BLaER1 treated with 17β-estradiol and CSF1 and Interleukin-3, amounts not matched to agents 10 nM and 100 nM (cell line): ENCODE measurements around the gene ADH1B.

Source experiments
- H3K27ac ChIP-seq, 11 experiments: shearing (Covaris generic); formaldehyde crosslinking; 2 replicates each; pipeline ENCODE4 v1.8.1; 2022
- H3K27me3 ChIP-seq, 11 experiments: shearing (Covaris generic); formaldehyde crosslinking; 2 replicates each; pipeline ENCODE4 v1.8.1; 2022
- H3K36me3 ChIP-seq, 11 experiments: shearing (Covaris generic); formaldehyde crosslinking; 2 replicates each; pipeline ENCODE4 v1.8.1; 2022
- H3K4me1 ChIP-seq, 10 experiments: shearing (Covaris generic); formaldehyde crosslinking; 2 replicates each; pipeline ENCODE4 v1.8.1; 2022
- H3K4me2 ChIP-seq, 11 experiments: shearing (Covaris generic); formaldehyde crosslinking; 2 replicates each; pipeline ENCODE4 v1.8.1; 2022
- H3K4me3 ChIP-seq, 10 experiments: shearing (Covaris generic); formaldehyde crosslinking; 2 replicates each; pipeline ENCODE4 v1.8.1; 2022
- H3K9ac ChIP-seq, 11 experiments: shearing (Covaris generic); formaldehyde crosslinking; 2 replicates each; pipeline ENCODE4 v1.8.1; 2022
- H3K9me3 ChIP-seq, 11 experiments: shearing (Covaris generic); formaldehyde crosslinking; replicated peaks in 1 of 11; 2 replicates each; pipeline ENCODE4 v1.8.1; 2022
- H4K20me1 ChIP-seq, 11 experiments: shearing (Covaris generic); formaldehyde crosslinking; 2 replicates each; pipeline ENCODE4 v1.8.1; 2022
- Cebpa-rat ChIP-seq, 11 experiments: shearing (Covaris generic); IDR thresholded peaks; 2 replicates each; pipeline ENCODE4 v1.8.1; 2022

The ADH1B gene

DNA sequence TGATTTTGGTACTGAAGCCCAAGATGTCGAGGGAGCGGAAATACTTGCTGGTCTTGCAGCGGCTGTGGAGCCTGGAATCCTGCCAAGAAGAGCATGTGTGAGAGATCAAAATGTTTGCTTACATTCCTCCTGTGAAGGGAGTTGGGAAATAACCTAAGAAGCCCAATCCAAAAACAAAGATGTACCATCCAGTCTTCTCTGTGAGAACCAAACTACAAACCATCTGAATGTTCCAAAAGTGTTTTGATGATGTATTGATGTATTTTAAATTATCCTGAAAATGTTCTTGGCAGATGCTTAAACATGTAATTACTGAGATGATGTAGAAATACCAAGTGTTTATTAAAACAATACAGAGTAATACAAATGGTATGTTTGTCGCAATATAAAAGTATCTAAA is 20.3 kb downstream of the ADH1B start:
- Histone ChIP-seq H3K4me1 (no peaks in the 10 kb centered on the region), H3K9me3 (peaks cover 0 to 5% (median 0%) of the 10 kb centered on the region in 11 experiments; a peak in 2 of 22 replicates), H3K27ac (no peak overlapping the region), H3K4me3 (no peak overlapping the region), H3K36me3 (no peaks in the 10 kb centered on the region), H3K9ac (no peak overlapping the region), H3K4me2 (no peak overlapping the region), H4K20me1 (no peaks in the 10 kb centered on the region), H3K27me3 (no peaks in the 10 kb centered on the region)
- TF ChIP-seq Cebpa-rat (IDR thresholded peaks at IDR 0.05) = no peak

DNA sequence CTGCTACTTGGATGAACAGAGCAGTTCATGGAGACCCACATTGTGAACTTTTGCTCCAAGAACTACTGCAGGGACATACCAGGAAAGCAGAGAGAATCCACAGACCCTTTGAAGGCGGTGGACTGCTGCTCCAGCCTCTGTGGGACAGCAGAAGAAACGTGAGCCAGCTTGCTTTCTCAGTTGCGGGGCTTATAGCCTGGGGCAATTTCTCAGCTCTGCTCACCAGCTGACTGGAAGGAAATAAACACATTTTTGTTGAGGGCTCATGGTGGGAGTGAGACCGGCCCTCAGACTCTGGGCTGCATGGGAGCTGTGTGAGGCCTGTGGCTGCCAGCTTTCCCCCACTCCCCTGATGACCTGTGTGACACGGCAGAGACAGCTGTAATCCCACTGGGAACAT is 27.8 kb downstream of the ADH1B start:
- TF ChIP-seq Cebpa-rat (IDR thresholded peaks at IDR 0.05) = no peak
- no peak overlapping the region for H3K4me3 ChIP-seq
- H3K36me3 ChIP-seq = no peaks in the 10 kb centered on the region
- no peak overlapping the region for H3K27ac ChIP-seq
- H3K4me2 ChIP-seq = no peak overlapping the region
- no peaks in the 10 kb centered on the region for H3K4me1 ChIP-seq
- H4K20me1 ChIP-seq = no peaks in the 10 kb centered on the region
- no peaks in the 10 kb centered on the region for H3K27me3 ChIP-seq
- no peak overlapping the region for H3K9ac ChIP-seq
- H3K9me3 ChIP-seq = peaks cover 0 to 11% (median 4%) of the 10 kb centered on the region in 11 experiments; a peak in 4 of 22 replicates

DNA sequence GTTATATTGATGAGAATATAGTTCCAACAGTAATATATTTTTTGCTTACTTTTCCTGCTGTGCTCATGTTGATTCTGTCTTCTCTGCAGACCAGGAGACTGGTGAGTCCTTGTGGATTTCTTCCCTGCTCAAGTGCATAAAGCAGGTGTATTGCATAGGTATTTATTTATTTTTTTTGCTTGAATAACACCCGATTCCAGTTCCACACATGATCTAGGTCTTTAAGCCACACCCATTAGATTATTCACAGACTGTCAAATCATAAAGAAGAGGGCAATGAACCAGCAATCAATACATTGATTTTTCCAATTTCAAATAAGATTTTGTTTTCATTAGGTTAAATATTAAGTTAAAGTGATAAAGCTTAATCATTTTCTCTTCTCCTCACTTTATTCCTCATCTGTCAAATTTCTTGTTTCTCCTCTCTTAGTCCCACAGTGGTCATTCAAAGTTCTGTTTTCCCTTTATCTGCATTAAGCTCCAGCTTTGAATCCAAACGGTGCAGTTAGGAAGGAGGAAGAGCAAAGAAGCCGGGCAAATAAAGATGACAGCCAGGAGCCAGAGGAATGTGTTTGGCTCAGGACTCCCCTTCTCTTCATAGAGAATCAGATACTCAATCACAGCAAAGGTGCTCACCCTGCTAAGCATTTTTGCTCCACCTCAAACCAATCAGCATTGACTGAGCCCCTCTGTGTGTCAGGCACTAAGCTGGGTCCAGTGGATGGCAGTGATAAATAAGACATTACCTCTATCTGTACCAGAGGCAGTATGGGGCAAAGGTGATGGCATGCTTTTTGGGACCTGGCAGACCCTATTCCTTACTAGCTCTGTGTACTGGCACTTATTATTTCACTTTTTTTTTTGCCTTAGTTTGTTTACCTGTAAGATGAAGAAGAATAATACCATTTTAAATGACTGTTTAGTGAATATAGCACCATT is 30.1 kb downstream of the ADH1B start, which contains the start of gene ADH1A:
ADH1A (minus strand) TSS at position 138 of the 939 bp plus-strand sequence; CDS start at position 67, 71 bp downstream.
- H4K20me1 ChIP-seq = no peaks in the 10 kb centered on the region
- no peaks in the 10 kb centered on the region for H3K27me3 ChIP-seq
- no peak within 1 kb of the TSS for H3K27ac ChIP-seq
- H3K4me3 ChIP-seq = no peak within 1 kb of the TSS
- no peaks in the 10 kb centered on the region for H3K36me3 ChIP-seq
- no peak within 1 kb of the TSS for H3K9ac ChIP-seq
- H3K4me1 ChIP-seq = no peaks in the 10 kb centered on the region
- no peak within 1 kb of the TSS for H3K4me2 ChIP-seq
- peaks cover 0 to 11% (median 4%) of the 10 kb centered on the region in 11 experiments; a peak in 4 of 22 replicates for H3K9me3 ChIP-seq
- TF ChIP-seq Cebpa-rat (IDR thresholded peaks at IDR 0.05) = no peak

DNA sequence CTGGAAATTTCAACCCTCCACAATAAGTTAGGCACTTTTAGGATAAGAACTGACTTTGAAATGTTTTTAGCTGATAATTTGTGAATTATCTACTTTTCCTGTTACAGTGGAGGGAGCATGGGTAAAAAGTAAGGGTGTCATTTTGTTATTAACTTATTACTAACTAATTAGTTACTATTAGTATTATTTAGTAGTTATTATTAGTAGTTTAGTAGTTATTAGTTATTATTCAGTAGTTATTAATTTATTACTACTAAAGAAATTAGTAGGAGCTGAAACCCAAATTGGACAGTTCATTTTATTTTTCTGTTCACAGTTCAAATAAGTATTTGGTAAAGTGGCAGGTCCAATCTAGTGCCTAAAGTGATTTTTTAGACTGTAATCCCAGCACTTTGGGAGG is 35.8 kb downstream of the ADH1B start:
- Histone ChIP-seq H3K4me1 (no peaks in the 10 kb centered on the region), H3K4me2 (no peak overlapping the region), H3K9ac (no peak overlapping the region), H4K20me1 (no peaks in the 10 kb centered on the region), H3K27me3 (no peaks in the 10 kb centered on the region), H3K9me3 (no peaks in the 10 kb centered on the region), H3K27ac (no peak overlapping the region), H3K4me3 (no peak overlapping the region), H3K36me3 (no peaks in the 10 kb centered on the region)
- no peak for TF ChIP-seq Cebpa-rat (IDR thresholded peaks at IDR 0.05)

DNA sequence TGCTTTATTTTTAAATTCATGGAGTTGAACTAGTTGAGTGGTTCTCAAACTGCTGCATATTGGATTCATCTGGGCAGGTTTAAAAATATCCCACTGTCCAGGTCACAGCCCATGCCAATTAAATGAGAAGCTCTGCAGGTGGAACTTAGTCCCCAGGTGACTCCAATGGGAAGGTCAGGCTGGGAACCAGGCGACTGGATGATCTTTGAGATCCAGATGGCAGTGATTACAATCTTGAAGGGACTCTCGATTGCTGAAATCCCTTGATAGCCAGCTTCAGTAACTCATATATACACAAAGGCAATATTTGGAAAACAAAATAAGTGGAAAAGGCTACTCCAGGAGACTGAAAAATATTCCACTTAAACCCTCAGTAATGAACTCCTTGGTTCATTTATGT is 38.5 kb downstream of the ADH1B start:
- Histone ChIP-seq H3K4me3 (no peak overlapping the region), H4K20me1 (no peaks in the 10 kb centered on the region)
- TF ChIP-seq Cebpa-rat (IDR thresholded peaks at IDR 0.05) = no peak

DNA sequence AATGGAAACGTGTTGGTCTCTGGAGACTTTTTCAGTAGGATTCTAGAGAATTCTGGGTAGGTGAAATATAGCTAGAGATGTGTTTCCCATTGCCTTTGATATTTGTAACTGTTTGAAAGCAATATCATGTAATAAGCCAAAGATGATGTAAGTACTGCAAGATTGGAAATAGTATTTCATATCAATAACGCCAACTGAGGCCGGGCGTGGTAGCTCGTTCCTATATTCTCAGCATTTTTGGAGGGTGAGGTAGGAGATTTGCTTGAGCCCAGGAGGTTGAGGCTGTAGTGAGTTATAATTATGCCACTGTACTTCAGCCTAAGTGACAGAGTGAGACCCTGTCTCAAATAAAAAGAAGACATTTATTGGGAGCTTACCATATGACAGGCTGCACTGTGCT is 39.9 kb downstream of the ADH1B start:
- Histone ChIP-seq H3K36me3 (no peaks in the 10 kb centered on the region), H3K4me2 (no peak overlapping the region), H3K4me3 (no peak overlapping the region), H4K20me1 (no peaks in the 10 kb centered on the region), H3K4me1 (no peaks in the 10 kb centered on the region), H3K9ac (no peak overlapping the region), H3K27me3 (no peaks in the 10 kb centered on the region), H3K27ac (no peak overlapping the region), H3K9me3 (no peaks in the 10 kb centered on the region)
- TF ChIP-seq Cebpa-rat (IDR thresholded peaks at IDR 0.05) = no peak

More for the DNA sequence above, 38.5 kb downstream of the ADH1B start:
- Histone ChIP-seq H3K9ac (no peak overlapping the region), H3K27me3 (no peaks in the 10 kb centered on the region), H3K27ac (no peak overlapping the region), H3K9me3 (no peaks in the 10 kb centered on the region), H3K4me2 (no peak overlapping the region), H3K4me1 (no peaks in the 10 kb centered on the region), H3K36me3 (no peaks in the 10 kb centered on the region)

DNA sequence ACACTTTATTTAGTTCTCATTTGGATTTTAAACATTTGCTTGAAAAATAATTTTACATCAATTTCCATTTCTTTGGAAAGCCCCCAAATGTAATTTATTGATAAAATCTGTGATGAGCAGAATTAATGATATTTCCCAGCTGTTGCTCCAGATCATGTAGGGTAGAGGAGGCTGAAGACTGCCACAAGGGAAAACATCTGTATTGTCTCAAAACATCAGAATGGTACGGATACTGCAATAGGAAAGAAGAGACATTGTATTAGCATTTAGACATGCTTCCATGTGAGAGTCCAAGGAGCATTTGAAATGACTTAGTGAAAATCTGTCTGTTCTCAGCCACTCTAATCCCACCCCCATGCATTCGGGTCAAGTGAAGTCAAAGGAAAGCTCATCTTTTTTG is 44.8 kb downstream of the ADH1B start:
- no peak overlapping the region for H3K4me3 ChIP-seq

DNA sequence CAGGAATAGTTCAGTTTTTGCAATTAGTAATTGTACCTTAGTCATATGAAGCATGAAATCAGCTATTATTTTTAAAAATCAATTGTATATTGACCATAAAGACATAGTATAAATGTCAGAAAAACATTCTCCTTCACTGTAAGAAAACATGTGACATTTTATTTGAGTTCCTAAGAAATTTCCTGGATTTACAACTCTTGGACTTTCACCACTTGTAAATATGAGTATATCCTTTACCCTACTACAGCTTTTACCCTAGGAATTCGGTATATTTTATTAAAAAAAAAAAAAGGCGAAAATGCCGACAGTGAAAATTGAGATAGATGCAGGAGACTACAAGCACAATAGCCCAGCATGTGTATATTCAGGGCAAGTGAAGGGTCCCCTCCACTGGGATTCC is 45.3 kb downstream of the ADH1B start:
- Histone ChIP-seq H3K4me2 (no peak overlapping the region), H3K36me3 (no peaks in the 10 kb centered on the region), H3K9ac (no peak overlapping the region), H3K4me3 (no peak overlapping the region), H3K9me3 (no peaks in the 10 kb centered on the region), H3K4me1 (no peaks in the 10 kb centered on the region), H3K27me3 (no peaks in the 10 kb centered on the region), H3K27ac (no peak overlapping the region), H4K20me1 (no peaks in the 10 kb centered on the region)
- no peak for TF ChIP-seq Cebpa-rat (IDR thresholded peaks at IDR 0.05)

More for the DNA sequence above, 44.8 kb downstream of the ADH1B start:
- Histone ChIP-seq H3K4me2 (no peak overlapping the region), H3K4me1 (no peaks in the 10 kb centered on the region), H4K20me1 (no peaks in the 10 kb centered on the region), H3K27ac (no peak overlapping the region), H3K36me3 (no peaks in the 10 kb centered on the region), H3K27me3 (no peaks in the 10 kb centered on the region), H3K9ac (no peak overlapping the region), H3K9me3 (no peaks in the 10 kb centered on the region)
- no peak for TF ChIP-seq Cebpa-rat (IDR thresholded peaks at IDR 0.05)

DNA sequence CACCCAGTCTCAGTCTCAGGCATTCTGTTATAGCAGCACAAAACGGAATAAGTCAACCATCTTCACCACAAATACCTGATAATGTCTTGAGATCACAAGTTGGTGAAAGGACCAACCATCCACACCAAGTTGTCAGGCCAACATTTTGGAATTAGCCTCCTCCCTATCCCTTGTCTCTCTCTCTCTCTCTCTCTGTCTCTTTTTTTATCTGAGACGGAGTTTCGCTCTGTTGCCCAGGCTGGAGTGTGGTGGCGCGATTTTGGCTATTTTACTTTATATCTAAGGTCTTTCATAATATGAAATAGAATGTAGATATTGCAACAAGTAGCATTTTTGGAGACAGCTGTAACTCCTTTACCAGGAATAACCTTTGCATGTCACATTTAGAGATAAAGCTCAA is 46.2 kb downstream of the ADH1B start:
- no peaks in the 10 kb centered on the region for H4K20me1 ChIP-seq
- no peak overlapping the region for H3K4me3 ChIP-seq
- H3K4me1 ChIP-seq = no peaks in the 10 kb centered on the region
- H3K9me3 ChIP-seq = no peaks in the 10 kb centered on the region
- H3K27ac ChIP-seq = no peak overlapping the region
- no peaks in the 10 kb centered on the region for H3K27me3 ChIP-seq
- H3K9ac ChIP-seq = no peak overlapping the region
- no peaks in the 10 kb centered on the region for H3K36me3 ChIP-seq
- TF ChIP-seq Cebpa-rat (IDR thresholded peaks at IDR 0.05) = no peak
- no peak overlapping the region for H3K4me2 ChIP-seq

DNA sequence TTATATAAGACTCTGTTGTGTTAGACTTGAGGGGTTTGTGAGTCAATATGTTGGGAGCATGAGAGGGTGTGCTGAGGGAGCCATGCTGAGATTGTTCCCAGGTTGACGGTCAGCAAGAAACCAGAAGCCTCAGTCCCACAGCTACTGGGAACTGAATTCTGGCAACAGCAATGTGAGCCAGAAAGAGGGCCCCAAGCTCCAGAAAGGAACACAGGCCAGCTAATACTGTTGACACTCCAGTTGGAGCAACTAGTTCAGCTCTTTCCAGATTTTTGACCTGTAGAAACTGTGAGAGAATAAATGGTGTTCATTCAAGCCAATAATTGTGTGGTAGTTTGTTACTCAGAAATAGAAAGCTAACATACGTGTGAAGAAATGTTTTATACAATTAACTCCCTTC is 47.5 kb downstream of the ADH1B start:
- Histone ChIP-seq H3K9ac (no peak overlapping the region), H3K27ac (no peak overlapping the region), H3K4me2 (no peak overlapping the region), H3K36me3 (no peaks in the 10 kb centered on the region), H4K20me1 (no peaks in the 10 kb centered on the region), H3K4me1 (no peaks in the 10 kb centered on the region), H3K27me3 (no peaks in the 10 kb centered on the region), H3K4me3 (no peak overlapping the region), H3K9me3 (no peaks in the 10 kb centered on the region)
- TF ChIP-seq Cebpa-rat (IDR thresholded peaks at IDR 0.05) = no peak
